Spleen (tissue), 11 donors: Measurements from ENCODE around the gene GARIN3. TPM values are rescaled to one million over a fixed set of nuclear protein-coding genes. Genes with fewer than 3 reads are reported as not detected.
"Not testable (repeated sequence)": the region's sequence is repeated elsewhere in the genome, so short reads cannot be mapped to it uniquely, and the experiment has no call there.

Experiments
- DNase-seq: peaks from one replicate; pipeline ENCODE4 v3.0.0-alpha.2; 2020
- H3K27ac ChIP-seq, 8 donors: fragments of 200-600 bp; sonication (generic) in 7 of 8; 1 replicate in 4 of 8; 2 replicates in 4 of 8; pipeline versions ENCODE4 v1.5.0 to v1.8.0; 2016 to 2021; ENCODE audit warnings: inconsistent platforms in 4 of 8, mild to moderate bottlenecking in 4 of 8, moderate library complexity in 1 of 8
- H3K27me3 ChIP-seq, 7 donors: fragments of 200-600 bp; sonication (generic) in 6 of 7; replicated peaks in 1 of 7; 1 replicate in 4 of 7; 2 replicates in 3 of 7; pipeline versions ENCODE4 v1.5.0 to v1.8.0; 2016 to 2021; ENCODE audit warnings: inconsistent platforms in 3 of 7, mild to moderate bottlenecking in 1 of 7
- H3K36me3 ChIP-seq, 6 donors: fragments of 200-600 bp; sonication (generic) in 5 of 6; 1 replicate in 4 of 6; 2 replicates in 2 of 6; pipeline versions ENCODE4 v1.5.0 to v1.8.0; 2016 to 2021; ENCODE audit warnings: inconsistent platforms in 2 of 6
- H3K4me1 ChIP-seq, 6 donors: fragments of 200-600 bp; sonication (generic) in 5 of 6; 1 replicate in 3 of 6; 2 replicates in 3 of 6; pipeline versions ENCODE4 v1.5.0 to v1.8.0; 2016 to 2021; ENCODE audit warnings: inconsistent platforms in 3 of 6
- H3K4me3 ChIP-seq, 8 donors: fragments of 200-600 bp; sonication (generic) in 7 of 8; 1 replicate in 4 of 8; 2 replicates in 4 of 8; pipeline versions ENCODE4 v1.5.0 to v1.8.0; 2016 to 2021; ENCODE audit warnings: inconsistent platforms in 4 of 8, mild to moderate bottlenecking in 4 of 8, moderate library complexity in 2 of 8
- H3K9me3 ChIP-seq, 8 donors: fragments of 200-600 bp; sonication (generic) in 7 of 8; 1 replicate in 4 of 8; 2 replicates in 4 of 8; pipeline versions ENCODE4 v1.5.0 to v1.8.0; 2016 to 2021; ENCODE audit warnings: inconsistent platforms in 4 of 8
- CTCF ChIP-seq, 11 experiments: fragments of 200-600 bp in 7 of 11; fragments of 450-650 bp in 4 of 11; sonication (generic) in 4 of 11; IDR thresholded peaks in 8 of 11; conservative IDR thresholded peaks in 3 of 11; 1 replicate in 7 of 11; 2 replicates in 4 of 11; pipeline versions ENCODE4 v1.4.0 to v1.8.0; 2016 to 2021; ENCODE audit warnings: antibody characterized with exemption in 11 of 11, inconsistent platforms in 4 of 11, mild to moderate bottlenecking in 1 of 11
- POLR2A ChIP-seq, 3 donors: fragments of 450-650 bp; IDR thresholded peaks; one replicate each; pipeline ENCODE4 v1.5.1; 2017; ENCODE audit warnings: antibody characterized with exemption in 3 of 3, mild to moderate bottlenecking in 1 of 3
- POLR2AphosphoS5 ChIP-seq, 3 donors: sonication (generic); formaldehyde crosslinking; IDR thresholded peaks; one replicate each; pipeline ENCODE4 v1.5.1; 2017; ENCODE audit warnings: antibody characterized with exemption in 3 of 3
- WGBS, 5 donors: extraction: QIAGEN DNeasy Blood & Tissue Kit in 3 of 5; methylation state at CpG; one replicate each; pipeline versions ENCODE4 v1.1.5 to v1.1.7; 2013 to 2018; 5-methylcytosine and 5-hydroxymethylcytosine counted together
- intact Hi-C: fragments of 100-400 bp; cut with DNase I; formaldehyde crosslinking; loops from one replicate; pipeline ENCODE4 v1.15.0; 2023; ENCODE audit warnings: low total_unique reads
- polyA plus RNA-seq, 3 donors: library from polyadenylated mRNA; stranded (reverse); fragments of 200-250 nt; gene quantifications; one replicate each; pipeline ENCODE4 v1.2.1, GENCODE V29; 2013
- total RNA-seq, 7 donors: library from RNA; depleted of rRNA in 3 of 7; stranded (reverse); fragments of >200 nt in 3 of 7; fragmentation: NEBNext Ultra II Directional in 4 of 7; extraction: Animal tissue kit (Norgen Biotek cat#: 25700) in 4 of 7; gene quantifications; one replicate each; pipeline versions ENCODE4 v1.1.0 to v1.2.1, GENCODE V29; 2016 to 2021
- donor health status: healthy with polysubstance abuse.
- donor health status: DM: no; HTN: no; CAD: no; lungs with moderate emphysema.
- donor health status: DM: no; HTN: no; CAD: no.
- donor health status: Bipolar disorder and iron deficiency.
- donor health status: healthy.
- donor health status: DM: no; HTN: no; CAD: no.
- donor health status: DM: yes; HTN: yes; CAD: no.

GARIN3 gene
- total and polyA plus RNA-seq, 10 donors: not detected

DNA sequence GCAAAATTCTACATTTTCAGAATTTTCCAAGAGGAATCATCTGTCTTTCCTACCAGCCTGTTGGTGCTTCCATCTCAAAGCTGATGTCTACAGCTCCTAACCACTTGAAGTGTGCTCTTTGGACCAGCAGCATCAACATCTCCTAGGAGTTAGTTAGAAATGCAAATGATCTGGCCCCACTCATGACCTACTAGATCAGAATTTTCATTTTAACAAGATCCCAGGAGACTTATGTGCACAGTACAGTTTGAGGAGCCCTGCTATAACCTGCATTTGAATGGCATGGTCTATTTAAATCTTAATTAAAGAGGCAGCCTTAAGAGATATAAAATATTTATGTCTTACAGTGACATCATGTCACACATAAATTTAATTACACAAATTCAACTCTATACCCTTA lies 48.4 kb upstream of the GARIN3 start:
- intact Hi-C loops: no loop called here
- no peak for DNase-seq
- H3K9me3 ChIP-seq: no peaks in the 10 kb centered on the region
- H3K4me1 ChIP-seq: peaks cover 16 to 94% (median 45%) of the 10 kb centered on the region in 6 donors
- peak overlapping the region in 6 of 8 donors; percentile 41 to 74 (median 56) for H3K27ac ChIP-seq
- H3K36me3 ChIP-seq: peaks cover 0 to 18% (median 0%) of the 10 kb centered on the region in 6 donors
- TF ChIP-seq POLR2A (IDR thresholded peaks at IDR 0.05): no peak
- no peak for TF ChIP-seq CTCF (IDR thresholded peaks at IDR 0.05 in 8 of 11, conservative IDR thresholded peaks at IDR 0.05 in 3 of 11)
- no peak for TF ChIP-seq POLR2AphosphoS5 (IDR thresholded peaks at IDR 0.05)
- H3K4me3 ChIP-seq: no peak overlapping the region
- H3K27me3 ChIP-seq: no peaks in the 10 kb centered on the region

DNA sequence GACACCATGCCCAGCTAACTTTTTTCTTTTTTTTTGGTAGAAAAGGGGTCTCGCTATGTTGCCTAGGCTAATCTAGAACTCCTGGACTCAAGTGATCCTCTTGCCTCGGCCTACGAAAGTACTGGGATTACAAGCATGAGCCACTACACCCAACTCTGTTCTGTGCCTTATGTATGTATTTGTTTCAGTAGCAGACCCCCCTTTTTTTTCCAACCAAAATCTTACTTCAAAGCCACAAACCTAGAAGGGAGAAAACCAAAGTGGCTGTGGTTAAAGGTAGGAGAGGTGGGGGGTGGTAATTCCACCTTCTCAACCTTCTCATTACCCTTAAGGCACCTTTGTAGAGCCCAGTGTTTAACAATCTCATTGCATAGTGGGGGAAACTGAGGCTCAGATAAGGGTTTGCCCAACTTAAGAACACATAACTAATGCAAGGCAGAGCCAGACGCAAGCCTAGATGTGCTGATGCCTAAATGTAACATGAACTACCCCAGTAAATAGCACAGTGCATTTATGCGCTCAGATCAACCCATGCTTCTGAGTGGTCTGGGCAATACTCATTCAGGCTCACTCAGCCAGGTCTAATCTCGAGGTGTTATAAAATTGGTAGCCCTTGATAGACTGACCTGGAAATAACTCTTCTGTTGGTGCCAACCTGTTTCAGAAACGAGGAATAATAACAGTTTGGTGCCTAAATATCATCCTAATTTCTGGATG lies 47.6 kb upstream of the GARIN3 start:
- Histone ChIP-seq H3K9me3 (no peaks in the 10 kb centered on the region), H3K27ac (peak overlapping the region in 3 of 8 donors; percentile 56 to 74 (median 69)), H3K4me3 (no peak overlapping the region), H3K36me3 (peaks cover 0 to 26% (median 0%) of the 10 kb centered on the region in 6 donors), H3K27me3 (no peaks in the 10 kb centered on the region), H3K4me1 (peaks cover 16 to 98% (median 44%) of the 10 kb centered on the region in 6 donors)
- WGBS, 5 donors: 86 to 93% (median 86%) methylated on average over 7 of the region's 7 CpGs
- intact Hi-C loops: no loop called here
- DNase-seq: no peak
- TF ChIP-seq POLR2A (IDR thresholded peaks at IDR 0.05): no peak
- TF ChIP-seq POLR2AphosphoS5 (IDR thresholded peaks at IDR 0.05): no peak
- TF ChIP-seq CTCF (IDR thresholded peaks at IDR 0.05 in 8 of 11, conservative IDR thresholded peaks at IDR 0.05 in 3 of 11): no peak

GRCh38 chr5:157212307-157212706 lies 46.2 kb upstream of the GARIN3 start:
- H3K9me3 ChIP-seq: no peaks in the 10 kb centered on the region
- no peaks in the 10 kb centered on the region for H3K27me3 ChIP-seq
- intact Hi-C loops: no loop called here
- H3K4me3 ChIP-seq: no peak overlapping the region
- H3K4me1 ChIP-seq: peaks cover 16 to 85% (median 38%) of the 10 kb centered on the region in 6 donors
- TF ChIP-seq POLR2AphosphoS5 (IDR thresholded peaks at IDR 0.05) (no peak), POLR2A (IDR thresholded peaks at IDR 0.05) (no peak), CTCF (IDR thresholded peaks at IDR 0.05 in 8 of 11, conservative IDR thresholded peaks at IDR 0.05 in 3 of 11) (no peak)
- no peak for DNase-seq
- peaks cover 0 to 29% (median 0%) of the 10 kb centered on the region in 6 donors for H3K36me3 ChIP-seq
- peak overlapping the region in 2 of 8 donors; percentile 15 to 18 for H3K27ac ChIP-seq
- WGBS, 5 donors: 68 to 82% (median 79%) methylated on average over 5 of the region's 5 CpGs

GRCh38 chr5:157210652-157211051 lies 44.6 kb upstream of the GARIN3 start:
- H3K27me3 ChIP-seq, H3K4me3 ChIP-seq, H3K9me3 ChIP-seq, DNase-seq, intact Hi-C loops: not testable (repeated sequence)
- Histone ChIP-seq H3K4me1 (peaks cover 11 to 68% (median 23%) of the 10 kb centered on the region in 6 donors), H3K27ac (peak overlapping the region in 3 of 8 donors; percentile 33 to 64 (median 47)), H3K36me3 (peaks cover 0 to 29% (median 0%) of the 10 kb centered on the region in 6 donors)
- 11 to 61% (median 28%) methylated on average over 1 of the region's 1 CpG for WGBS, 5 donors
